Omental fat pad (tissue), 4 donors: ENCODE measurements around the gene POLR3C. TPM values are rescaled to one million over a fixed set of nuclear protein-coding genes. Genes with fewer than 3 reads are reported as not detected.
A peak's percentile ranks its signal among the peaks of the same experiment; 100 is the strongest.

Experiments used
- ATAC-seq: fragments of 150-250 bp; one replicate; pipeline ENCODE4 v1.9.1; 2016; ENCODE audit warnings: mild to moderate bottlenecking, moderate library complexity; ENCODE audit not compliant: low FRiP score
- DNase-seq: peaks from one replicate; pipeline ENCODE4 v3.0.0-alpha.2; 2019; ENCODE audit warnings: low spot score
- CTCF ChIP-seq, 3 donors: fragments of 450-650 bp; IDR thresholded peaks; one replicate each; pipeline ENCODE4 v1.5.1; 2016 to 2017; ENCODE audit warnings: antibody characterized with exemption in 3 of 3, mild to moderate bottlenecking in 3 of 3, moderate library complexity in 2 of 3
- total RNA-seq, 4 donors: library from RNA; depleted of rRNA; stranded (reverse); fragments of >200 nt; gene quantifications; one replicate each; pipeline ENCODE4 v1.1.0, GENCODE V29; 2016

POLR3C gene
- total RNA-seq, 4 donors from 2014 or later = 32.1 to 38.3 (median 34.1) TPM

- no peak for TF ChIP-seq CTCF (IDR thresholded peaks at IDR 0.05)
- ATAC-seq = peak; percentile 73
- DNase-seq = no peak
Observed at GRCh38 chr1:145871994-145872924, 48.3 kb downstream of the POLR3C start.

- no peak for TF ChIP-seq CTCF (IDR thresholded peaks at IDR 0.05)
- no peak for DNase-seq
- no peak for ATAC-seq
Observed at GRCh38 chr1:145874646-145875045, 50.6 kb downstream of the POLR3C start.

GRCh38 chr1:145877923-145878486 is 54.0 kb downstream of the POLR3C start:
- DNase-seq (no peak), ATAC-seq (no peak)
- TF ChIP-seq CTCF (IDR thresholded peaks at IDR 0.05) = no peak

GRCh38 chr1:145878724-145879123 is 54.7 kb downstream of the POLR3C start:
- ATAC-seq (no peak), DNase-seq (no peak)
- no peak for TF ChIP-seq CTCF (IDR thresholded peaks at IDR 0.05)

GRCh38 chr1:145879775-145880174 is 55.8 kb downstream of the POLR3C start:
- DNase-seq = no peak
- TF ChIP-seq CTCF (IDR thresholded peaks at IDR 0.05) = no peak
- no peak for ATAC-seq

GRCh38 chr1:145884675-145885074 is 60.7 kb downstream of the POLR3C start:
- no peak for TF ChIP-seq CTCF (IDR thresholded peaks at IDR 0.05)
- DNase-seq (no peak), ATAC-seq (no peak)
